ENCODE data around the gene BDKRB2. TPM values are rescaled to one million over a fixed set of nuclear protein-coding genes. Genes with fewer than 3 reads are reported as not detected.

BDKRB2 gene
- total RNA-seq, 1 experiment from 2014 or later: 0.15 TPM

- Histone ChIP-seq H3K18ac (ENCODE audit: insufficient read length, low read depth, low read length) (no peak overlapping the region), H3K4ac (ENCODE audit: low read depth, low read length) (no peak overlapping the region), H3T11ph (ENCODE audit: low read length) (no peak overlapping the region), H3K79me1 (ENCODE audit: insufficient read depth, low read depth, low read length, poor library complexity, severe bottlenecking) (no peaks in the 10 kb centered on the region), H4K20me1 (ENCODE audit: control insufficient read depth, insufficient read depth, insufficient read length) (no peaks in the 10 kb centered on the region), H4K91ac (ENCODE audit: insufficient read length, low read depth, low read length) (no peak overlapping the region), H3K4me1 (ENCODE audit: insufficient read depth, low read length) (no peaks in the 10 kb centered on the region), H3K79me2 (ENCODE audit: insufficient read depth, low read length) (no peaks in the 10 kb centered on the region), H2BK15ac (ENCODE audit: low read depth, low read length) (no peak overlapping the region), H3K9me3 (ENCODE audit: control insufficient read depth, low read depth, low read length) (no peaks in the 10 kb centered on the region), H2AFZ (ENCODE audit: low read length) (no peak overlapping the region), H3K23me2 (ENCODE audit: insufficient read length, low read depth, low read length, poor library complexity, severe bottlenecking) (no peaks in the 10 kb centered on the region), H3K27me3 (ENCODE audit: insufficient read depth, low read length) (no peaks in the 10 kb centered on the region; the same call in 1 of the 2 replicates), H4K5ac (ENCODE audit: insufficient read length, low read depth, low read length) (no peak overlapping the region), H3K27ac (ENCODE audit: insufficient read length, low read depth, low read length) (no peak overlapping the region), H2BK120ac (ENCODE audit: low read depth, low read length, poor library complexity, severe bottlenecking) (no peak overlapping the region), H3K23ac (ENCODE audit: insufficient read length, low read depth, low read length) (no peak overlapping the region), H2BK5ac (ENCODE audit: insufficient read length, low read length) (no peak overlapping the region), H3K56ac (ENCODE audit: insufficient read length, low read depth, low read length) (no peak overlapping the region), H2BK20ac (ENCODE audit: low read depth, low read length, poor library complexity, severe bottlenecking) (no peak overlapping the region), H3K9ac (ENCODE audit: extremely low read depth, insufficient read length, low read length) (no peak overlapping the region), H2AK5ac (ENCODE audit: insufficient read length, low read length) (no peak overlapping the region), H3K4me2 (ENCODE audit: insufficient read depth, insufficient read length, low read length) (no peak overlapping the region), H2BK12ac (ENCODE audit: insufficient read length, low read depth, low read length) (no peak overlapping the region), H4K8ac (replicated peaks; ENCODE audit: insufficient read length, low read depth, low read length) (no peak overlapping the region), H3K14ac (ENCODE audit: insufficient read depth, low read length) (no peak overlapping the region)
- Mint-ChIP-seq H3K27me3 (ENCODE audit: low read depth) (peaks cover 19% of the 10 kb centered on the region), H3K27ac (no peak overlapping the region), H3K36me3 (ENCODE audit: insufficient read depth in 1 of 3, low read depth in 3 of 3) (no peaks in the 10 kb centered on the region; a peak in 1 of 7 replicates), H3K4me1 (peaks cover 0 to 6% of the 10 kb centered on the region in 2 experiments; a peak in 3 of 4 replicates), H3K4me3 (no peak overlapping the region), H3K9me3 (peaks cover 3 to 4% of the 10 kb centered on the region in 2 experiments; a peak in 3 of 5 replicates)
- no CpG with 5 or more reads among the region's 2 CpGs for WGBS (ENCODE audit: extremely low coverage, insufficient read length, low lambda C conversion rate)
- DNase-seq: no peak
- TF ChIP-seq CTCF (conservative IDR thresholded peaks at IDR 0.05): no peak
These were observed 28.4 kb upstream of the BDKRB2 start for GRCh38 chr14:96176275-96176674.
